Measurements from ENCODE around the gene CSTF3.
"Not testable (repeated sequence)": the region's sequence is repeated elsewhere in the genome, so short reads cannot be mapped to it uniquely, and the experiment has no call there.

Gene CSTF3

GRCh38 chr11:33160136-33160535 is 1.1 kb downstream of the CSTF3 start:
- no peak for DNase-seq

GRCh38 chr11:33159378-33159867 is 1.9 kb downstream of the CSTF3 start:
- not testable (repeated sequence) for DNase-seq

- DNase-seq, result no peak
These were observed 2.5 kb downstream of the CSTF3 start for GRCh38 chr11:33158596-33159275.

- DNase-seq, result no peak
These were observed 3.9 kb downstream of the CSTF3 start for GRCh38 chr11:33157103-33158027.

GRCh38 chr11:33151399-33151798 is 9.9 kb downstream of the CSTF3 start:
- no peak for DNase-seq

GRCh38 chr11:33147559-33147958 is 13.7 kb downstream of the CSTF3 start:
- DNase-seq, result no peak

GRCh38 chr11:33135768-33136443 is 25.4 kb downstream of the CSTF3 start:
- DNase-seq, result no peak

- no peak for DNase-seq
These were observed 26.1 kb downstream of the CSTF3 start for GRCh38 chr11:33135216-33135615.

- DNase-seq, result no peak
These were observed 27.0 kb downstream of the CSTF3 start for GRCh38 chr11:33134276-33134675.

- no peak for DNase-seq
These were observed 27.5 kb downstream of the CSTF3 start for GRCh38 chr11:33133761-33134160.

GRCh38 chr11:33132510-33132909 is 28.8 kb downstream of the CSTF3 start:
- no peak for DNase-seq

- no peak for DNase-seq
These were observed 32.5 kb downstream of the CSTF3 start for GRCh38 chr11:33128739-33129138.

- DNase-seq, result no peak
These were observed 35.7 kb downstream of the CSTF3 start for GRCh38 chr11:33125611-33126010.

- no peak for DNase-seq
These were observed 36.3 kb downstream of the CSTF3 start for GRCh38 chr11:33125025-33125424.

GRCh38 chr11:33122696-33123095 is 38.6 kb downstream of the CSTF3 start:
- DNase-seq, result not testable (repeated sequence)

GRCh38 chr11:33116535-33116934 is 44.7 kb downstream of the CSTF3 start:
- DNase-seq, result no peak

- DNase-seq, result no peak
These were observed 51.2 kb downstream of the CSTF3 start for GRCh38 chr11:33110083-33110482.

- no peak for DNase-seq
These were observed 51.9 kb downstream of the CSTF3 start for GRCh38 chr11:33109294-33109895.

GRCh38 chr11:33103836-33104235 is 57.4 kb downstream of the CSTF3 start:
- no peak for DNase-seq

- no peak for DNase-seq
These were observed 67.1 kb downstream of the CSTF3 start for GRCh38 chr11:33094157-33094556.

GRCh38 chr11:33089776-33090175 is 71.5 kb downstream of the CSTF3 start:
- no peak for DNase-seq

GRCh38 chr11:33086017-33086416 is 75.3 kb downstream of the CSTF3 start:
- no peak for DNase-seq

GRCh38 chr11:33083918-33084317 is 77.4 kb downstream of the CSTF3 start:
- no peak for DNase-seq
